Measurements from ENCODE around the gene NRXN3. TPM values are rescaled to one million over a fixed set of nuclear protein-coding genes. Genes with fewer than 3 reads are reported as not detected.

Gene NRXN3
- total and polyA plus RNA-seq, 4 donors = 1.4 to 8.3 (median 4.4) TPM

DNA sequence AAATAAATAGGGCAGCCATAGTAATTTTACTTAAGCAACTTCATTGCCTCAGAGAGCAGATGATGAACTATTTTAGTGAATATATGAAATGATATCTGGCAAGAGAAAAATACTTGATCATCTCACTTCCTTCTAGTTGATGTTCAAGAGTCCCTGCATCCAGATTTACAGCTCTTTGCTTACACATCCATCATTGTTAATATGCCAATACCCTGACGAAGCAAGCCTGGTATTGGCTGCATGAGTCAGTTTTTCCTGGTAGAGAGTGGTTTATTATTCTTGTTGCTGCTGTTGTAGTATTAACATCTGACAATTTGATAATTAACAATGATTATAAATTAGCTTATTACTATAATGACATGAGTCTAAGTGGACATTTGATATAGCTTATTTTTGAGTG, 681.9 kb downstream of the NRXN3 start:
- Histone ChIP-seq H3K9me3 (ENCODE audit: control insufficient read depth in 4 of 4, insufficient read depth in 3 of 4, low read length in 3 of 4) (no peaks in the 10 kb centered on the region), H3K9ac (ENCODE audit: insufficient read depth in 1 of 2, low read length in 2 of 2) (no peak overlapping the region), H3K4me1 (ENCODE audit: control insufficient read depth in 5 of 5, insufficient read depth in 5 of 5, low read length in 5 of 5) (no peaks in the 10 kb centered on the region), H3K36me3 (ENCODE audit: control insufficient read depth in 4 of 4, insufficient read depth in 4 of 4, low read length in 4 of 4) (no peaks in the 10 kb centered on the region), H3K4me3 (no peak overlapping the region), H3K27me3 (ENCODE audit: control insufficient read depth in 3 of 3, insufficient read depth in 3 of 3, low read length in 2 of 3) (no peaks in the 10 kb centered on the region), H3K27ac (ENCODE audit: low read depth in 1 of 2, low read length in 1 of 2) (no peak overlapping the region)
- TF ChIP-seq, protein P1, sequence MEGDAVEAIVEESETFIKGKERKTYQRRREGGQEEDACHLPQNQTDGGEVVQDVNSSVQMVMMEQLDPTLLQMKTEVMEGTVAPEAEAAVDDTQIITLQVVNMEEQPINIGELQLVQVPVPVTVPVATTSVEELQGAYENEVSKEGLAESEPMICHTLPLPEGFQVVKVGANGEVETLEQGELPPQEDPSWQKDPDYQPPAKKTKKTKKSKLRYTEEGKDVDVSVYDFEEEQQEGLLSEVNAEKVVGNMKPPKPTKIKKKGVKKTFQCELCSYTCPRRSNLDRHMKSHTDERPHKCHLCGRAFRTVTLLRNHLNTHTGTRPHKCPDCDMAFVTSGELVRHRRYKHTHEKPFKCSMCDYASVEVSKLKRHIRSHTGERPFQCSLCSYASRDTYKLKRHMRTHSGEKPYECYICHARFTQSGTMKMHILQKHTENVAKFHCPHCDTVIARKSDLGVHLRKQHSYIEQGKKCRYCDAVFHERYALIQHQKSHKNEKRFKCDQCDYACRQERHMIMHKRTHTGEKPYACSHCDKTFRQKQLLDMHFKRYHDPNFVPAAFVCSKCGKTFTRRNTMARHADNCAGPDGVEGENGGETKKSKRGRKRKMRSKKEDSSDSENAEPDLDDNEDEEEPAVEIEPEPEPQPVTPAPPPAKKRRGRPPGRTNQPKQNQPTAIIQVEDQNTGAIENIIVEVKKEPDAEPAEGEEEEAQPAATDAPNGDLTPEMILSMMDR (IDR thresholded peaks at IDR 0.05; ENCODE audit: control extremely low read depth, extremely low read depth) = no peak
- no peak for ATAC-seq (ENCODE audit: insufficient read depth, low FRiP score)
- no peak for DNase-seq
- 63 to 69% methylated on average over 1 of the region's 1 CpG for WGBS, 2 donors

DNA sequence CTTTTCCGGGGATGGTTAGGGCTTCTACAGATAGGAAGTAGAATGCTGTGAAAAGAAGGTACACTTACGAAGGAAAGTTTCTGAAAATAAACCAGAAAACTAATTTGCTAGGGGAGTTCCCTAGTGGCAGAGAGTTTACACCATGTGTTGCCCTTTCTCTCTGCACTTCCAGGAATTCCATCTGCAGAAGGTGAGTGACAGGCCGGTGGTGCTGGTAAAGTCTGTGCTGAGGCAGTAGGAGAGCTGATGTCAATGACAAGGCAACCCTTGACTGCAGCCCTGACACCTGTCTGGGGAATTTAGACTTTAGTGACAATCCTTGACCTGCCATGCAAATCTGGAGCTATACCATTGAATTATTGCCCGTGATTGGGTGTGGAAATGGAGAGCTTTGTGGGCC, 687.8 kb downstream of the NRXN3 start:
- H3K27ac ChIP-seq (ENCODE audit: low read depth in 1 of 2, low read length in 1 of 2) = no peak overlapping the region
- ATAC-seq (ENCODE audit: insufficient read depth, low FRiP score) (no peak), DNase-seq (no peak)
- no peak overlapping the region for H3K4me3 ChIP-seq
- H3K4me1 ChIP-seq (ENCODE audit: control insufficient read depth in 5 of 5, insufficient read depth in 5 of 5, low read length in 5 of 5) = no peaks in the 10 kb centered on the region
- no peaks in the 10 kb centered on the region for H3K36me3 ChIP-seq (ENCODE audit: control insufficient read depth in 4 of 4, insufficient read depth in 4 of 4, low read length in 4 of 4)
- H3K27me3 ChIP-seq (ENCODE audit: control insufficient read depth in 3 of 3, insufficient read depth in 3 of 3, low read length in 2 of 3) = no peaks in the 10 kb centered on the region
- TF ChIP-seq, protein P1 (IDR thresholded peaks at IDR 0.05; ENCODE audit: control extremely low read depth, extremely low read depth) = no peak
- no peaks in the 10 kb centered on the region for H3K9me3 ChIP-seq (ENCODE audit: control insufficient read depth in 4 of 4, insufficient read depth in 3 of 4, low read length in 3 of 4)
- no peak overlapping the region for H3K9ac ChIP-seq (ENCODE audit: insufficient read depth in 1 of 2, low read length in 2 of 2)
- 72 to 75% methylated on average over 4 of the region's 4 CpGs for WGBS, 2 donors

DNA sequence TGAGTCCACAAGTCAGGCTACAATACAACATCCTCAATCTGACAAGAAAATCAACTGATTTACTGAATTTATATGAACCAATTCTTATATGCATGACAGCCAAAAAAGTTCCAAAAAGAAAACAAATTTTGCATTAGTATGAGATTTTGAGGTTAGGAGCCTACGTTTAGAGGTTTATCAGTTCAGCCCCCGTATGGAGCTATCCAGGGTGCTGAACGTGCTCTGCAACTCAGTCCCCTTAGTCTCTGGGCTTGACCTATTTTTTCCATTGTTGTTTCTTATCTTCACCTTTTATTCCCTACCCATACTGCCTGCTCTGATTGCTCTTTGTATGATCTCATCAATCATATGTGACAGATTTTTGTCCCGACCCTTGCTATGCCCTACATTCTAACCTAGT, 693.0 kb downstream of the NRXN3 start:
- Histone ChIP-seq H3K27ac (ENCODE audit: low read depth in 1 of 2, low read length in 1 of 2) (no peak overlapping the region), H3K9me3 (ENCODE audit: control insufficient read depth in 4 of 4, insufficient read depth in 3 of 4, low read length in 3 of 4) (no peaks in the 10 kb centered on the region), H3K27me3 (ENCODE audit: control insufficient read depth in 3 of 3, insufficient read depth in 3 of 3, low read length in 2 of 3) (no peaks in the 10 kb centered on the region), H3K4me1 (ENCODE audit: control insufficient read depth in 5 of 5, insufficient read depth in 5 of 5, low read length in 5 of 5) (no peaks in the 10 kb centered on the region), H3K4me3 (no peak overlapping the region), H3K9ac (ENCODE audit: insufficient read depth in 1 of 2, low read length in 2 of 2) (no peak overlapping the region), H3K36me3 (ENCODE audit: control insufficient read depth in 4 of 4, insufficient read depth in 4 of 4, low read length in 4 of 4) (no peaks in the 10 kb centered on the region)
- WGBS, 2 donors = 3% methylated on average over 4 of the region's 4 CpGs
- ATAC-seq (ENCODE audit: insufficient read depth, low FRiP score) (no peak), DNase-seq (peak; percentile 52 to 78 (median 62))
- TF ChIP-seq, protein P1 (IDR thresholded peaks at IDR 0.05; ENCODE audit: control extremely low read depth, extremely low read depth) = no peak

DNA sequence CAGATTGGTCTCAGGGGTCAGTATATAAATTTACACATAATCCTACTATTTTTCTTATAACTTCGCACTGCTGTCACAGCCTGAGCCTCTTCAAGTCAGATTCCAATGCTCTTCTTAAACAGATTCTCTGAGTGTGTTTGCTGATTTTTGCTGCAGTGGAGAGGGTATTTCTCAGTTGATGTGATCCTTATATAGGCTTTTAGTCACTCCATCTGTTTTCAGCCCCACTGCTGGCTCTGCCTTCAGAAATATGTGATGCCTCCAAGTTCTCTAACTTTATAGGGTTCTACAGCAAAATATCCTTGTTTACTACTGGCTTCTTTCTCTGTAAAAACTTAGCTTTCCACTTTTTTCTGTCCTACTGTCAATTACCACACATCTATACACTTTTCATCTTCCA, 702.7 kb downstream of the NRXN3 start:
- DNase-seq (no peak), ATAC-seq (ENCODE audit: insufficient read depth, low FRiP score) (no peak)
- TF ChIP-seq, protein P1 (IDR thresholded peaks at IDR 0.05; ENCODE audit: control extremely low read depth, extremely low read depth) = no peak
- peaks cover 0 to 2% (median 0%) of the 10 kb centered on the region in 3 donors for H3K27me3 ChIP-seq (ENCODE audit: control insufficient read depth in 3 of 3, insufficient read depth in 3 of 3, low read length in 2 of 3)
- H3K4me3 ChIP-seq = no peak overlapping the region
- no peaks in the 10 kb centered on the region for H3K36me3 ChIP-seq (ENCODE audit: control insufficient read depth in 4 of 4, insufficient read depth in 4 of 4, low read length in 4 of 4)
- WGBS, 2 donors = 75 to 94% methylated on average over 1 of the region's 1 CpG
- H3K9me3 ChIP-seq (ENCODE audit: control insufficient read depth in 4 of 4, insufficient read depth in 3 of 4, low read length in 3 of 4) = no peaks in the 10 kb centered on the region
- no peaks in the 10 kb centered on the region for H3K4me1 ChIP-seq (ENCODE audit: control insufficient read depth in 5 of 5, insufficient read depth in 5 of 5, low read length in 5 of 5)
- no peak overlapping the region for H3K27ac ChIP-seq (ENCODE audit: low read depth in 1 of 2, low read length in 1 of 2)
- no peak overlapping the region for H3K9ac ChIP-seq (ENCODE audit: insufficient read depth in 1 of 2, low read length in 2 of 2)

Measured in lung (tissue), 12 donors.